K562 (cell line): Measurements from ENCODE around the gene SKAP1. TPM values are rescaled to one million over a fixed set of nuclear protein-coding genes. Genes with fewer than 3 reads are reported as not detected.

Experiments used
- CTCF ChIP-seq, 3 experiments: IDR thresholded peaks in 2 of 3; conservative IDR thresholded peaks in 1 of 3; 2 replicates each; pipeline ENCODE4 v1.5.1; 2011 to 2012; ENCODE audit warnings: low read length in 3 of 3, mild to moderate bottlenecking in 3 of 3, control low read depth in 2 of 3, improper control_type of control experiment in 1 of 3, inconsistent platforms in 1 of 3, low read depth in 1 of 3, mixed read lengths in 1 of 3, moderate library complexity in 1 of 3; ENCODE audit not compliant: insufficient read depth in 2 of 3
- GABPB1 ChIP-seq: sonication (generic); formaldehyde crosslinking; IDR thresholded peaks from 2 replicates; pipeline ENCODE4 v1.8.0; 2022; ENCODE audit warnings: mild to moderate bottlenecking, missing genetic modification reagents
- HOXB6 ChIP-seq: fragments of 250-450 bp; sonication (Bioruptor Pico); IDR thresholded peaks from 2 replicates; pipeline ENCODE4 v1.5.1; 2022; ENCODE audit warnings: mild to moderate bottlenecking, borderline replicate concordance
- LARP7 ChIP-seq: fragments of 450-650 bp; IDR thresholded peaks from 2 replicates; pipeline ENCODE4 v1.6.1; 2016
- MLX ChIP-seq, 2 experiments: fragments of 450-650 bp in 1 of 2; sonication (generic) in 1 of 2; formaldehyde crosslinking; conservative IDR thresholded peaks; 2 replicates each; pipeline versions ENCODE4 v1.4.0 to v1.8.1; 2020 to 2022; ENCODE audit warnings: mild to moderate bottlenecking in 1 of 2, missing genetic modification reagents in 1 of 2
- NR2C1 ChIP-seq, 2 experiments: fragments of 450-650 bp; IDR thresholded peaks; 2 replicates each; pipeline ENCODE4 v1.6.1; 2017; ENCODE audit warnings: mild to moderate bottlenecking in 2 of 2, antibody characterized with exemption in 1 of 2, inconsistent platforms in 1 of 2, missing compliant biosample characterization in 1 of 2, missing genetic modification characterization in 1 of 2
- PYGO2 ChIP-seq: fragments of 450-650 bp; IDR thresholded peaks from 2 replicates; pipeline ENCODE4 v1.6.1; 2016; ENCODE audit warnings: mild to moderate bottlenecking, missing genetic modification characterization, moderate library complexity, missing compliant biosample characterization
- ZNF175 ChIP-seq: fragments of 200-800 bp; sonication (Bioruptor generic); IDR thresholded peaks from 2 replicates; pipeline ENCODE4 v1.6.1; 2016; ENCODE audit warnings: low read depth, mild to moderate bottlenecking, missing genetic modification characterization, missing compliant biosample characterization
- ZNF224 ChIP-seq: sonication (generic); formaldehyde crosslinking; IDR thresholded peaks from 2 replicates; pipeline ENCODE4 v1.8.0; 2022; ENCODE audit warnings: mild to moderate bottlenecking, missing genetic modification reagents
- polyA plus RNA-seq, 8 experiments: library from polyadenylated mRNA; depleted of rRNA in 4 of 8; stranded (reverse) in 5 of 8; unstranded in 3 of 8; fragments of >200 nt; fragmentation: Nextera tagmentation in 2 of 8; fragmentation: Illumina TruSeq in 1 of 8; extraction: Ambion mirVana in 2 of 8; extraction: Trizol in 1 of 8; gene quantifications; 2 replicates each; pipeline versions ENCODE4 v1.2.1 to v1.2.3, GENCODE V29; 2011 to 2014; ENCODE audit warnings: inconsistent platforms in 1 of 8, missing spikeins in 1 of 8
- total RNA-seq, 7 experiments: library from RNA; depleted of rRNA in 6 of 7; stranded (reverse); fragments of >200 nt in 6 of 7; fragmentation: Illumina TruSeq in 2 of 7; extraction: Trizol in 2 of 7; gene quantifications; 2 replicates each; pipeline versions ENCODE4 v1.2.1 to v1.2.3, GENCODE V29; 2011 to 2021; ENCODE audit warnings: low replicate concordance in 1 of 7
- TF ChIP-seq, protein P1 (sequence below): fragments of 200-600 bp; sonication (generic); IDR thresholded peaks from one replicate; pipeline ENCODE4 v1.6.1; 2012; ENCODE audit warnings: mild to moderate bottlenecking, low read depth, low read length, inconsistent platforms
- TF ChIP-seq, protein P2 (sequence below): fragments of 450-650 bp; IDR thresholded peaks from 2 replicates; pipeline ENCODE4 v1.6.1; 2016; ENCODE audit warnings: missing biosample characterization, missing genetic modification characterization

The SKAP1 gene
- total and polyA plus RNA-seq, 9 of the 15 experiments (the other 6 are each of a cell fraction or from before 2014, with no cell fraction given): 0.06 to 0.80 (median 0.10) TPM; not detected in 4

DNA sequence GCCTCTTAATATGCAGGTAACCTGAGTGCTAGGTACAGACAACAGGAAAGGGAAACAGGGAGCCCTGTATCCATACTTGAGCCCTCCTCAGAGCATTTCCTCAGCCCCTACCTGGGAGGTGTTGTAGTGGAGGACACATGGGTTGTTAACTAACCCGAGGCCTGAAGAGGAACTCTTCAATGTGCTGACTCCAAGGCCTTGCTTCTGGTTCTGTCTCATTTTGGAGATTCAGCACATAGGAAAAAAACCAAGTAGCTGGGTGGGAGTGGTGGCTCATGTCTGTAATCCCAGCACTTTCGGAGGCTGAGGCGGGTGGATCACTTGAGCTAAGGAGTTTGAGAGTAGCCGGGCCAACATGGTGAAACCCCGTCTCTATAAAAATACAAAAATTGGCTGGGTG, 297.6 kb downstream of the SKAP1 start (continued):
- TF ChIP-seq, protein P1, sequence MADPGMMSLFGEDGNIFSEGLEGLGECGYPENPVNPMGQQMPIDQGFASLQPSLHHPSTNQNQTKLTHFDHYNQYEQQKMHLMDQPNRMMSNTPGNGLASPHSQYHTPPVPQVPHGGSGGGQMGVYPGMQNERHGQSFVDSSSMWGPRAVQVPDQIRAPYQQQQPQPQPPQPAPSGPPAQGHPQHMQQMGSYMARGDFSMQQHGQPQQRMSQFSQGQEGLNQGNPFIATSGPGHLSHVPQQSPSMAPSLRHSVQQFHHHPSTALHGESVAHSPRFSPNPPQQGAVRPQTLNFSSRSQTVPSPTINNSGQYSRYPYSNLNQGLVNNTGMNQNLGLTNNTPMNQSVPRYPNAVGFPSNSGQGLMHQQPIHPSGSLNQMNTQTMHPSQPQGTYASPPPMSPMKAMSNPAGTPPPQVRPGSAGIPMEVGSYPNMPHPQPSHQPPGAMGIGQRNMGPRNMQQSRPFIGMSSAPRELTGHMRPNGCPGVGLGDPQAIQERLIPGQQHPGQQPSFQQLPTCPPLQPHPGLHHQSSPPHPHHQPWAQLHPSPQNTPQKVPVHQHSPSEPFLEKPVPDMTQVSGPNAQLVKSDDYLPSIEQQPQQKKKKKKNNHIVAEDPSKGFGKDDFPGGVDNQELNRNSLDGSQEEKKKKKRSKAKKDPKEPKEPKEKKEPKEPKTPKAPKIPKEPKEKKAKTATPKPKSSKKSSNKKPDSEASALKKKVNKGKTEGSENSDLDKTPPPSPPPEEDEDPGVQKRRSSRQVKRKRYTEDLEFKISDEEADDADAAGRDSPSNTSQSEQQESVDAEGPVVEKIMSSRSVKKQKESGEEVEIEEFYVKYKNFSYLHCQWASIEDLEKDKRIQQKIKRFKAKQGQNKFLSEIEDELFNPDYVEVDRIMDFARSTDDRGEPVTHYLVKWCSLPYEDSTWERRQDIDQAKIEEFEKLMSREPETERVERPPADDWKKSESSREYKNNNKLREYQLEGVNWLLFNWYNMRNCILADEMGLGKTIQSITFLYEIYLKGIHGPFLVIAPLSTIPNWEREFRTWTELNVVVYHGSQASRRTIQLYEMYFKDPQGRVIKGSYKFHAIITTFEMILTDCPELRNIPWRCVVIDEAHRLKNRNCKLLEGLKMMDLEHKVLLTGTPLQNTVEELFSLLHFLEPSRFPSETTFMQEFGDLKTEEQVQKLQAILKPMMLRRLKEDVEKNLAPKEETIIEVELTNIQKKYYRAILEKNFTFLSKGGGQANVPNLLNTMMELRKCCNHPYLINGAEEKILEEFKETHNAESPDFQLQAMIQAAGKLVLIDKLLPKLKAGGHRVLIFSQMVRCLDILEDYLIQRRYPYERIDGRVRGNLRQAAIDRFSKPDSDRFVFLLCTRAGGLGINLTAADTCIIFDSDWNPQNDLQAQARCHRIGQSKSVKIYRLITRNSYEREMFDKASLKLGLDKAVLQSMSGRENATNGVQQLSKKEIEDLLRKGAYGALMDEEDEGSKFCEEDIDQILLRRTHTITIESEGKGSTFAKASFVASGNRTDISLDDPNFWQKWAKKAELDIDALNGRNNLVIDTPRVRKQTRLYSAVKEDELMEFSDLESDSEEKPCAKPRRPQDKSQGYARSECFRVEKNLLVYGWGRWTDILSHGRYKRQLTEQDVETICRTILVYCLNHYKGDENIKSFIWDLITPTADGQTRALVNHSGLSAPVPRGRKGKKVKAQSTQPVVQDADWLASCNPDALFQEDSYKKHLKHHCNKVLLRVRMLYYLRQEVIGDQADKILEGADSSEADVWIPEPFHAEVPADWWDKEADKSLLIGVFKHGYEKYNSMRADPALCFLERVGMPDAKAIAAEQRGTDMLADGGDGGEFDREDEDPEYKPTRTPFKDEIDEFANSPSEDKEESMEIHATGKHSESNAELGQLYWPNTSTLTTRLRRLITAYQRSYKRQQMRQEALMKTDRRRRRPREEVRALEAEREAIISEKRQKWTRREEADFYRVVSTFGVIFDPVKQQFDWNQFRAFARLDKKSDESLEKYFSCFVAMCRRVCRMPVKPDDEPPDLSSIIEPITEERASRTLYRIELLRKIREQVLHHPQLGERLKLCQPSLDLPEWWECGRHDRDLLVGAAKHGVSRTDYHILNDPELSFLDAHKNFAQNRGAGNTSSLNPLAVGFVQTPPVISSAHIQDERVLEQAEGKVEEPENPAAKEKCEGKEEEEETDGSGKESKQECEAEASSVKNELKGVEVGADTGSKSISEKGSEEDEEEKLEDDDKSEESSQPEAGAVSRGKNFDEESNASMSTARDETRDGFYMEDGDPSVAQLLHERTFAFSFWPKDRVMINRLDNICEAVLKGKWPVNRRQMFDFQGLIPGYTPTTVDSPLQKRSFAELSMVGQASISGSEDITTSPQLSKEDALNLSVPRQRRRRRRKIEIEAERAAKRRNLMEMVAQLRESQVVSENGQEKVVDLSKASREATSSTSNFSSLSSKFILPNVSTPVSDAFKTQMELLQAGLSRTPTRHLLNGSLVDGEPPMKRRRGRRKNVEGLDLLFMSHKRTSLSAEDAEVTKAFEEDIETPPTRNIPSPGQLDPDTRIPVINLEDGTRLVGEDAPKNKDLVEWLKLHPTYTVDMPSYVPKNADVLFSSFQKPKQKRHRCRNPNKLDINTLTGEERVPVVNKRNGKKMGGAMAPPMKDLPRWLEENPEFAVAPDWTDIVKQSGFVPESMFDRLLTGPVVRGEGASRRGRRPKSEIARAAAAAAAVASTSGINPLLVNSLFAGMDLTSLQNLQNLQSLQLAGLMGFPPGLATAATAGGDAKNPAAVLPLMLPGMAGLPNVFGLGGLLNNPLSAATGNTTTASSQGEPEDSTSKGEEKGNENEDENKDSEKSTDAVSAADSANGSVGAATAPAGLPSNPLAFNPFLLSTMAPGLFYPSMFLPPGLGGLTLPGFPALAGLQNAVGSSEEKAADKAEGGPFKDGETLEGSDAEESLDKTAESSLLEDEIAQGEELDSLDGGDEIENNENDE: no peak
- TF ChIP-seq, protein P2, sequence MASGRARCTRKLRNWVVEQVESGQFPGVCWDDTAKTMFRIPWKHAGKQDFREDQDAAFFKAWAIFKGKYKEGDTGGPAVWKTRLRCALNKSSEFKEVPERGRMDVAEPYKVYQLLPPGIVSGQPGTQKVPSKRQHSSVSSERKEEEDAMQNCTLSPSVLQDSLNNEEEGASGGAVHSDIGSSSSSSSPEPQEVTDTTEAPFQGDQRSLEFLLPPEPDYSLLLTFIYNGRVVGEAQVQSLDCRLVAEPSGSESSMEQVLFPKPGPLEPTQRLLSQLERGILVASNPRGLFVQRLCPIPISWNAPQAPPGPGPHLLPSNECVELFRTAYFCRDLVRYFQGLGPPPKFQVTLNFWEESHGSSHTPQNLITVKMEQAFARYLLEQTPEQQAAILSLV (tag): no peak
- TF ChIP-seq GABPB1 (no peak), LARP7 (no peak), CTCF (IDR thresholded peaks at IDR 0.05 in 2 of 3, conservative IDR thresholded peaks at IDR 0.05 in 1 of 3; ENCODE audit: insufficient read depth in 2 of 3, low read depth in 1 of 3, low read length in 3 of 3) (no peak), PYGO2 (tag) (no peak), HOXB6 (CRISPR knock-in tag) (no peak), ZNF175 (CRISPR knock-in tag) (no peak), ZNF224 (CRISPR knock-in tag) (no peak), NR2C1 (IDR thresholded peaks at IDR 0.05) (no peak), NR2C1 (tag; IDR thresholded peaks at IDR 0.05) (no peak), MLX (CRISPR knock-in tag; conservative IDR thresholded peaks at IDR 0.05) (no peak)
- TF ChIP-seq, all 486 proteins: peak for 0
